GM21447 (cell line): ENCODE data around the gene INSC.

Experiments used
- ATAC-seq: cut with Tn5 transposase; IDR thresholded peaks from one replicate; pipeline ENCODE4 v1.9.1; 2021; ENCODE audit not compliant: unreplicated experiment

The INSC gene

GRCh38 chr11:15179167-15179566 is 64.4 kb downstream of the INSC start:
- ATAC-seq, result no peak

GRCh38 chr11:15180212-15180792 is 65.6 kb downstream of the INSC start:
- peak; percentile 85 for ATAC-seq

GRCh38 chr11:15182372-15182771 is 67.6 kb downstream of the INSC start:
- no peak for ATAC-seq

- ATAC-seq, result no peak
Measured at GRCh38 chr11:15185021-15185420, 70.3 kb downstream of the INSC start.

GRCh38 chr11:15186146-15186545 is 71.4 kb downstream of the INSC start:
- ATAC-seq, result no peak

- no peak for ATAC-seq
Measured at GRCh38 chr11:15189189-15189588, 74.5 kb downstream of the INSC start.

- no peak for ATAC-seq
Measured at GRCh38 chr11:15189641-15190365, 75.1 kb downstream of the INSC start.

- no peak for ATAC-seq
Measured at GRCh38 chr11:15190611-15191010, 75.9 kb downstream of the INSC start.

- ATAC-seq, result no peak
Measured at GRCh38 chr11:15192005-15192556, 77.4 kb downstream of the INSC start.

- ATAC-seq, result peak; percentile 61
Measured at GRCh38 chr11:15194671-15195415, 80.1 kb downstream of the INSC start.

GRCh38 chr11:15195454-15196200 is 80.9 kb downstream of the INSC start:
- no peak for ATAC-seq

- no peak for ATAC-seq
Measured at GRCh38 chr11:15196704-15197103, 82.0 kb downstream of the INSC start.

GRCh38 chr11:15197696-15198095 is 83.0 kb downstream of the INSC start:
- ATAC-seq, result no peak

- ATAC-seq, result no peak
Measured at GRCh38 chr11:15198284-15198683, 83.6 kb downstream of the INSC start.

- ATAC-seq, result no peak
Measured at GRCh38 chr11:15199693-15200092, 85.0 kb downstream of the INSC start.

GRCh38 chr11:15200696-15201095 is 86.0 kb downstream of the INSC start:
- ATAC-seq, result no peak

GRCh38 chr11:15201586-15201985 is 86.9 kb downstream of the INSC start:
- no peak for ATAC-seq

- no peak for ATAC-seq
Measured at GRCh38 chr11:15202626-15203025, 87.9 kb downstream of the INSC start.

- no peak for ATAC-seq
Measured at GRCh38 chr11:15204711-15205110, 90.0 kb downstream of the INSC start.

- ATAC-seq, result no peak
Measured at GRCh38 chr11:15206791-15207190, 92.1 kb downstream of the INSC start.
